ENCODE data around the gene SLFN5.
"Not testable (repeated sequence)": the region's sequence is repeated elsewhere in the genome, so short reads cannot be mapped to it uniquely, and the experiment has no call there.

SLFN5 gene

GRCh38 chr17:35242805-35243560, at the start of gene SLFN5:
Gene SLFN5 (plus strand): TSS chr17:35243072. CDS start chr17:35258691, 15,619 bp downstream.
- peak; percentile 84 to 88 for DNase-seq (ENCODE audit: low read depth in 1 of 2, low spot score in 1 of 2)

DNA sequence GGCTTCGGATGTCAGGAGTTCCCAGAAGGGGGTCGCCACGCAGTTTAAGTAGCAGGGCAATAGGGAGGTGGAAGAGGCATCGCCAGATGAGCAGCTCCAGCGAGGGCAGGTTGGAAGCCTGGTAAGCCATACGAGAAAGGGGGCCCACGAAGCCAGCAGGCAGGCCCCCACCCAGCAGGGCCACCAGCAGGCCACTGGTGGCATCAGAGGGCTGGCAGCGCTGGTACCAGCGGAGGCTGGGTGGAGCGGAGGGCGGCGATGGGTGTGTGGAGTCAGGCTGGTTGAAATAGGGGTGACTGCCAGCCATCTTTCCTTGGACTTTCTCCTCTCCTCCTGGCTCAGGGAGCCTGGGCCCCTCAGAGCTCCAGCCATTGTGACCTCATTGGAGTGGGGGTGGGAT, 48.9 kb upstream of the SLFN5 start, which contains the start of gene SLC35G3:
Gene SLC35G3 (minus strand): TSS at position 393 of the 400 bp plus-strand sequence. CDS start 86 bp downstream, at position 307.
- DNase-seq (ENCODE audit: low read depth in 1 of 2, low spot score in 1 of 2) = not testable (repeated sequence)

GRCh38 chr17:35195062-35195461, 47.8 kb upstream of the SLFN5 start:
- DNase-seq (ENCODE audit: low read depth in 1 of 2, low spot score in 1 of 2) = not testable (repeated sequence)

DNA sequence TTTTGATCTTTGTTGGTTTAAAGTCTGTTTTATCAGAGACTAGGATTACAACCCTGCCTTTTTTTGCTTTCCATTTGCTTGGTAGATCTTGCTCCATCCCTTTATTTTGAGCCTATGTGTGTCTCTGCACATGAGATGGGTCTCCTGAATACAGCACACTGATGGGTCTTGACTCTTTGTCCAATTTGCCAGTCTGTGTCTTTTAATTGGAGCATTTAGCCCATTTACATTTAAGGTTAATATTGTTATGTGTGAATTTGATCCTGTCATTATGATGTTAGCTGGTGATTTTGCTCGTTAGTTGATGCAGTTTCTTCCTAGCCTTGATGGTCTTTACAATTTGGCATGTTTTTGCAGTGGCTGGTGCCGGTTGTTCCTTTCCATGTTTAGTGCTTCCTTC, 40.3 kb upstream of the SLFN5 start:
- not testable (repeated sequence) for DNase-seq (ENCODE audit: low read depth in 1 of 2, low spot score in 1 of 2)

DNA sequence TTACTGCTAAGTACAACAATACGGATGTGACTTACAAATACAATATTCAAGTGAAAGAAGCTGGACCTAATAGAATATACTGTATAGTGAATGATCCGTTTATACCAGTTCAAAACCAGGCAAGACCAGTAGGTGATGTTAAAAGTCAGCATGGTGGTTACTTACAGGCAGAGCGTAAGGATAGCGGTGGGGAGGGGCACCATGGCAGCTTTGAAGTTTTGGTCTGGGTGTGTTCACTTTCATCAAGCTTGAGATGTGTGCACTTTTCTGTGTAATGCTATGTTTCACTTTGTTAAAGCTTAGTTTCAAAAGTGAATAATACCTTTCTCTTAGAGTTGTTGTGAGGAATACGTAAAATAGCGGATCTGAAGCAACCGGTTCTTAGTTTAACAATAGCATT, 32.1 kb upstream of the SLFN5 start:
- DNase-seq (ENCODE audit: low read depth in 1 of 2, low spot score in 1 of 2) = peak in 1 of 2 donors; percentile 29

GRCh38 chr17:35212668-35213067, 30.2 kb upstream of the SLFN5 start:
- DNase-seq (ENCODE audit: low read depth in 1 of 2, low spot score in 1 of 2) = no peak

DNA sequence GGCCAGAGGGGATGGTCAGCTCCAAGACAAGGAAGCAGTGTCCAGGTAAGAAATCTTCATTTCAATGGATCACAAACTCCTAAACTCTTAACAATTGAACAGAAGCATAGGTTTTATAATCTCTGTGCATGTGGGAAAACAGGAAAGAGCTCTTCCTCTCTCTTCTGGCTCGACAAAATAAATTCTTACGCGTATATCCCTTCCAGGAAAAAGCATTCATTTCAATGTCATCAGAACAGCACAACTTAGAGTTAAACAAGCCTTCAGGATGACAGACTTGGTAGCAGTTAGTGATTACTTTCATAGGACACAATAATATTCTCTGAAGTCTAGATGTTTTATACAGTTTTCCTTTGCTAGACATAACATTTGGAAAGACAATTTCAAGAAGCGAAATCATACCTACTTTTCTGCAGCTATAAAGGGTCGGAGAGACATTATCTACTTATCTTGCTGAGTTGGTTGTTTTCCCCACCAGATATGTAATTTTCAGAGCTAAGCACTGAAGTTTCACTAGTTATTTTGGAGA, 29.4 kb upstream of the SLFN5 start:
- DNase-seq (ENCODE audit: low read depth in 1 of 2, low spot score in 1 of 2) = no peak

- DNase-seq (ENCODE audit: low read depth in 1 of 2, low spot score in 1 of 2) = peak in 1 of 2 donors; percentile 31
These were observed 28.7 kb upstream of the SLFN5 start for GRCh38 chr17:35214192-35214591.

DNA sequence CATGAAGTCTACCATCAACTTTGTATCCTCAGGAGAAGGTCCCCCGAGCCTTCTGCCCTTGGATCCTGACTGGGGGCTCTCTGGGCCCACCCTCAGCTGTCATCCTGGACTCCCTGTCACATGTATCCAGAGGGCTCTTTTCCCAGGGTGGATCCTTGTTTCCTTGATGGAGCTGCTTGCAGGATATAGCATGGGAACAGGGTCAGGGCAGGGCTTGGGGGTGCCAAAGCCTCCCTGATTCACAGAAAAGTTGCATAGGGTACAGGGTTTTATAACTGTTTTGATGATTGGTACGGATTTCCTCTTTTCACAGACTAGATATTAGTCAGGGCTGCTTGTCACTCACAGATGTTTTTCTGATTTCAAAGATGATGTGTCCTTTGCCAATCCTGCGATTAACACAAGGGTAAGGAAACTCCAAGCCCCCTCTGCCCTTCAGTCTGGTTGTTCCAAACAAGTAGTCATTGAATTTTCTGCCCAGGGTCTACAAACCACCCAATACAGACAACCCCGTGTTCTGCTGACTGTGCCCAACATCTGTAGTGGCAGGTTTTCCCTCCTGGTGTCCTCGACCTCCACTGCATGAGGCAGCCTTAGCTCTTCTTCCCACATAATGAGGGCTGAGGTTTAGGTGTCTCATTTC, 28.1 kb upstream of the SLFN5 start:
- DNase-seq (ENCODE audit: low read depth in 1 of 2, low spot score in 1 of 2) = no peak

DNA sequence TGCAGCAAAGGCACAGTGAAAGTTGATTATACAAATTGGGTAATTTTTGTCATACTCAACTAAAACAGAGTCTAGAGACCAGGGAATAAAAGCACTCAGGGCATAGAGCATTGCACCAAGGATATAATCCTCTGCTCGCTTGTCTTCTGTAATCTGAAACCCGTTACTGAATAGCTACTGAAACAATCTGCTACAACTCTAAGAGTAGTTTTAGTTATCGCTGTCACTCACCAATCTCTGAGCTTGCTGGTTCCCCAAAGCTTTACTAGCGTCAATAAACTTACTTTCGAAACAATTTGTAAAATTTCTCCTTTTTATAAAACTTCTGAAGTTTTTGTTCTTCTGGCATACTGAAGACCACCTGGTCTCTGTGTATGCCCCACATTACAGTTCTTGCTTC, 25.8 kb upstream of the SLFN5 start:
- DNase-seq (ENCODE audit: low read depth in 1 of 2, low spot score in 1 of 2) = no peak

DNA sequence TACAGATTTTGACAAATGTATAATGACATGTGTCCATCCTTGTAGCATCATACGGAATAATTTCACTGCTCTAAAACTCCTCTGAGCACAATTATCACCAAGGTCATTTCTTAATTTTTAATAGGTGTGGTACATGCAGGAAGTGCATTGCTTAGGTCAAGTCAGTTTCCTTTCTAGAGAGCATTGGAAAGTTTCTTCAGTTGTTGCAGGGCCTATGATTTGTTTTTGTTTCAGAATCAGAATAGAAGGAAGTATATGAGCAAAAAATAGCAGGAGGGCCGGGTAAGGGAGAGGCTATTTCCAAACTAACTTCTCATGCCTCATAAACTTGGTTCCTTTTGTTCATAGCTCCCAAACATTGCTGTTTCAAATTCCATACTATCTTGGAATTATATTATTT, 24.0 kb upstream of the SLFN5 start:
- DNase-seq (ENCODE audit: low read depth in 1 of 2, low spot score in 1 of 2) = no peak

DNA sequence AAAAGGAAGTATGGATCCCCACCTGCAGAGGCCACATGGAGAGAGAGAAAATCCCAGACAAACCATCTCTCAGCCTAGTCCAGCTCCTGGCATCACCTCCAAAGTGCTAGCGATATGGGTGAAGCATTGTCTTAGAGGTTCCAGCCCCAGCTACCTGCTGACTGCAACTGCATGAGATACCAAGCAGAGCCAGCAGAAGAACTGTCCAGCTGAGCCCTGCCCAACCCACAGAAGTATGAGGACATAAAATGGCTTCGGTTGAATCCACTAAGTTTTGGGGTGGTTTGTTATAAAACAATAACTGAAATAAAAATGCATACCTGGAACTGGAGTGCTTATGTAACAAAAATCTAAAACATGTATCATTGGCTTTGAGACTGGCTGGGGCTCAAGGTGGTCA, 20.4 kb upstream of the SLFN5 start:
- no peak for DNase-seq (ENCODE audit: low read depth in 1 of 2, low spot score in 1 of 2)

GRCh38 chr17:35224436-35224835, 18.4 kb upstream of the SLFN5 start:
- no peak for DNase-seq (ENCODE audit: low read depth in 1 of 2, low spot score in 1 of 2)

GRCh38 chr17:35227546-35227945, 15.3 kb upstream of the SLFN5 start:
- DNase-seq (ENCODE audit: low read depth in 1 of 2, low spot score in 1 of 2) = no peak

- no peak for DNase-seq (ENCODE audit: low read depth in 1 of 2, low spot score in 1 of 2)
These were observed 13.2 kb upstream of the SLFN5 start for GRCh38 chr17:35229638-35230037.

- not testable (repeated sequence) for DNase-seq (ENCODE audit: low read depth in 1 of 2, low spot score in 1 of 2)
These were observed 8.6 kb upstream of the SLFN5 start for GRCh38 chr17:35234315-35234714.

- no peak for DNase-seq (ENCODE audit: low read depth in 1 of 2, low spot score in 1 of 2)
These were observed 7.6 kb upstream of the SLFN5 start for GRCh38 chr17:35235289-35235688.

DNA sequence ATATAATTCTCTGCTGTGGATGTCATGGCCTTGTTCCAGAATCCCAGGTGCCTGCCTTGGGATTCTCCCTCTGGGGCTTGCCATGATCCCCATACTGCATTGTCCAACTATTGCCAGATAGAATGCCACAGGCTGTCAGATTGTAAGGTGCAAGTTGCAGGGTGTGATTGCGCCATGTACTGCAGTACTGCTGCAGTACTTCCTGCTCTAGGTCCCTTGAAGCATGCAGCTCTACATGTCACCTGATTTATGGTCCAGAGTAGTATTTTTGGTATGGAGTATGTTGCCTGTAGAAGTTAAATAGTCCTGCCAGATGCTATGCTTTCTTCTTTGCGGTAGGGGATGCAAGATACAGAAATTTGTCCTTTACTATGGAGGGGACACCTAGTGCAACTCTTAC, 7.0 kb upstream of the SLFN5 start:
- DNase-seq (ENCODE audit: low read depth in 1 of 2, low spot score in 1 of 2) = no peak

- DNase-seq (ENCODE audit: low read depth in 1 of 2, low spot score in 1 of 2) = no peak
These were observed 6.1 kb upstream of the SLFN5 start for GRCh38 chr17:35236821-35237220.

DNA sequence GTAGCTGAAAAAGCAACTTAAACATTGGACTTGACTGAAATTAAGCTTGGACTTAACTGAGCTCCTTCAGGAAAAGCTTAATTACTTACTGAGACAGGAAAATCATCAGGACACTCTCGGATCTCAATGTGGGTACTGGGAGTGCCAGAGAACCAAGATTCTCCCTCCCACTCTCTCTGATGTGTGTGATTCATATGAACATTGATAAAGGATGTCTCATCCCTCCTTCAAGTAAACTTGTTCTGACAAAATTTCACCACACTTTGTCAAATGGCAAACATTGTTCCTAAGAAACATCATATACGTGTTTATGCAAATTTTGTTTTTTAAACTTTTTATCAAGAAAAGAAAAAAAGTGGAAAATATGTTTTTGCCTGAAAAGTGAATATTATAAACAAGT, 4.1 kb upstream of the SLFN5 start:
- no peak for DNase-seq (ENCODE audit: low read depth in 1 of 2, low spot score in 1 of 2)

DNA sequence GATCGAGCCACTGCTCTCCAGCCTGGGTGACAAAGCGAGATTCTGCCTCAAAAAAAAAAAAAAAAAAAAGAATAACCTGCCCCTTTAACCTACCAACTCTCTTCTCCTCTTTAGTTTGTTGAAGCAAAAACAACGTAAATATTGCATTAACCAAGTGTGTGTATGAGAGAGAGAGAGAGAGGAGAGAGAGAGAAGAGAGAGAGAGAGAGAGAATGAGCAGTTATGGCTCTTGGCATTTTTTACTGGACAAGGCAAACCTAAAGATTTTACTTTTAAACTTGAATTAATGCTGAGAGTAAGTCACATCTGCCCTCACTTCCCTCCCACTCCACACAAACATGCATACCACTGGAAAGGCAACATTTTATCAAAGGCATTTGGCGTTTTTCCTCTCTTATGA, 3.0 kb upstream of the SLFN5 start:
- DNase-seq (ENCODE audit: low read depth in 1 of 2, low spot score in 1 of 2) = no peak

DNA sequence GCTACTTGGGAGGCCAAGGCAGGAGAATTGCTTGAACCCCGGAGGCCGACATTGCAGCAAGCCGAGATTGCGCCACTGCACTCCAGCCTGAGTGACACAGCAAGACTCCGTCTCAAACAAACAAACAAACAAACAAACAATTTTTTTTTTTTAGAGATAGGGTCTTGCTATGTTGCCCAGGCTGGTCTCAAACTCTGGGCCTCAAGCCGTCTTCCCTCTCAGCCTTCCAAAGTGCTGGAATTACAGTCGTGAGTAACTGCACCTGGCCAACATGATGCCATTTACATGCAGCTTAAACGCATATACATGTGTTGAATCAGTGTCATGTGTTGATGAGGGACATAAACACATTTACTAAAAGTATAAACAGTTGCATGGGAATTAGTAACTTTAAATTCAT, 2.0 kb upstream of the SLFN5 start:
- DNase-seq (ENCODE audit: low read depth in 1 of 2, low spot score in 1 of 2) = no peak

Data from activated CD4-positive, alpha-beta T cell treated with anti-CD3 and anti-CD28 coated beads, Interleukin-2, amount 50 U/mL, for 24 hours (primary cell).